AG10803 (cell line): ENCODE data around the gene DHCR7.

Experiments
- DNase-seq: peaks from one replicate; pipeline ENCODE4 v3.0.0; 2010; ENCODE audit warnings: low read depth
- H3K4me3 ChIP-seq: 2 replicates; pipeline ENCODE4 v1.5.1; 2011; ENCODE audit warnings: mild to moderate bottlenecking, low read length, control low read depth
- CTCF ChIP-seq: conservative IDR thresholded peaks from 2 replicates; pipeline ENCODE4 v1.5.1; 2011; ENCODE audit warnings: mild to moderate bottlenecking, low read length, control low read depth, inconsistent platforms

The DHCR7 gene

GRCh38 chr11:71432761-71433647 lies 15.2 kb downstream of the DHCR7 start:
- TF ChIP-seq CTCF = no peak
- no peak for DNase-seq
- H3K4me3 ChIP-seq = no peak overlapping the region

GRCh38 chr11:71431271-71431670 lies 16.9 kb downstream of the DHCR7 start:
- no peak overlapping the region for H3K4me3 ChIP-seq
- no peak for TF ChIP-seq CTCF
- DNase-seq = no peak

- no peak overlapping the region for H3K4me3 ChIP-seq
- no peak for TF ChIP-seq CTCF
Measured at GRCh38 chr11:71430166-71430565, 18.0 kb downstream of the DHCR7 start.

GRCh38 chr11:71429701-71430100 lies 18.5 kb downstream of the DHCR7 start:
- DNase-seq = no peak
- no peak for TF ChIP-seq CTCF

More at GRCh38 chr11:71430166-71430565, 18.0 kb downstream of the DHCR7 start:
- DNase-seq = no peak

GRCh38 chr11:71428861-71429435 lies 19.2 kb downstream of the DHCR7 start:
- no peak for DNase-seq
- H3K4me3 ChIP-seq = no peak overlapping the region
- no peak for TF ChIP-seq CTCF

More at GRCh38 chr11:71429701-71430100, 18.5 kb downstream of the DHCR7 start:
- H3K4me3 ChIP-seq = no peak overlapping the region

- no peak for DNase-seq
- no peak overlapping the region for H3K4me3 ChIP-seq
- TF ChIP-seq CTCF = no peak
Measured at GRCh38 chr11:71426413-71426812, 21.8 kb downstream of the DHCR7 start.

- no peak for DNase-seq
- TF ChIP-seq CTCF = no peak
- H3K4me3 ChIP-seq = no peak overlapping the region
Measured at GRCh38 chr11:71425860-71426259, 22.3 kb downstream of the DHCR7 start.
